Bone marrow (tissue), 2 donors: Measurements from ENCODE around the gene SLC5A11.
"Not testable (repeated sequence)": the region's sequence is repeated elsewhere in the genome, so short reads cannot be mapped to it uniquely, and the experiment has no call there.

Source experiments
- DNase-seq, 2 donors: peaks; one replicate each; lab custom pipeline; 2025; lab: John Stamatoyannopoulos, UW

The SLC5A11 gene

GRCh38 chr16:24861461-24861860, 15.7 kb downstream of the SLC5A11 start:
- DNase-seq: no peak

DNA sequence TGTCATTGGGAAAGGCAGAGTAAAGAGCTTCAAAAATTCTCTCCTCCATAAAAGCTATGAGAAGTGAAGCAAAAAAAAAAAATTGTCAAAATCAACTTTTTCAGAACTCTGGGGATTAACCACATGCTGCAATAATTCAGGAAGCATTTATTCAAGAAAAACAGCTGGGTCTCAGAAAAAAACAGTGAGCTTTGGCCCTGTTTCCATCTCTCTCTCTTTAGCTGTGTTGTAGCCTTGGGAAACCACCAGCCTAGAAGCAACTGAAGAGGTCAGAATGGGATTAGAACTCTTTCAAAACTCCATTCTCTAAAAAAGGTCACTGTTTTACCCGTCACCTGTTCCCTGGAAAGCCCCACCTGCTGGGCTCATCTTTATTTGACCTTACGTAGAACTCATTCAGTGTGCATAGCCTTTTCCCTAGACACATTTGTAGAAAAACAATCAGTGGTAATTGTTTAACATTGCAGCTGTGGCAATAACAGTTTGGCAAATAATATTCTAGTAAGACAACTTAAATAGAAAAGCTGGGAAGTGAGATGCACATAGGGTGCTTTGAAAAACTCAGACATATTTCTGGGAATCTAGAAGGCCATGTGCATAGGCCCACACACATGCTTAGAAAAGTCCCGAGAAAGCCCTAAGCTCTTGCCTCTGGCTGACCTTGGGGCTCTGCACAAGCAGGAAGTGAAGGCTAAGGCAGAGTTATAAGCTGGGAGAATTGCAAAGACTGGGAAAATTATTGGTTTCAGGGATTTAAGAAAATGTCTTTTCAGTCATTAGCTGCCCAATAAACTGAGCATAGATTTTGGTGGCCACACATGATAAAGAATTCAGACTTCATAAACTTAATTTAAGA, 18.0 kb downstream of the SLC5A11 start:
- no peak for DNase-seq

GRCh38 chr16:24869033-24869432, 23.3 kb downstream of the SLC5A11 start:
- DNase-seq: no peak

DNA sequence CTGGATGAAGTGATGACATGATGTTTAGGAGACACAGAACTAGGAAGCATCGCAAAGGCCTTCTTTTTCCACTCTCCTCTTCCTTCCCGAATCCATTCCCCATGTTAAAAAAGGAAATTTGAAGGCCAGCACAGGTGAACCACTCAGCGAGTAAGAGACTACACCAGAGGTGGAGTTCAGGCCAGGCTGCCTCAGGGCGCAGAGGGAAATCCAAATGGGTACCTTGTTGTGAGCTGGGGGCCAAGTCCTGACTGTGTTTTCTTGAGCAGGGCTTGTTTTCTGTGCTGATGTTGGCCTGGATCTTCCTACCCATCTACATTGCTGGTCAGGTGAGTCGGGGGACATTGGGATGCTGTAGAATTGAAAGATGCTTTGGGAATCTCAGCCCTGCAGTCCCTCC, 26.1 kb downstream of the SLC5A11 start:
- no peak for DNase-seq

- DNase-seq: no peak
These were observed 27.3 kb downstream of the SLC5A11 start for GRCh38 chr16:24873028-24873427.

GRCh38 chr16:24875466-24875865, 29.7 kb downstream of the SLC5A11 start:
- DNase-seq: no peak

- no peak for DNase-seq
These were observed 30.5 kb downstream of the SLC5A11 start for GRCh38 chr16:24876231-24876630.

GRCh38 chr16:24879684-24880083, 33.9 kb downstream of the SLC5A11 start:
- no peak for DNase-seq

DNA sequence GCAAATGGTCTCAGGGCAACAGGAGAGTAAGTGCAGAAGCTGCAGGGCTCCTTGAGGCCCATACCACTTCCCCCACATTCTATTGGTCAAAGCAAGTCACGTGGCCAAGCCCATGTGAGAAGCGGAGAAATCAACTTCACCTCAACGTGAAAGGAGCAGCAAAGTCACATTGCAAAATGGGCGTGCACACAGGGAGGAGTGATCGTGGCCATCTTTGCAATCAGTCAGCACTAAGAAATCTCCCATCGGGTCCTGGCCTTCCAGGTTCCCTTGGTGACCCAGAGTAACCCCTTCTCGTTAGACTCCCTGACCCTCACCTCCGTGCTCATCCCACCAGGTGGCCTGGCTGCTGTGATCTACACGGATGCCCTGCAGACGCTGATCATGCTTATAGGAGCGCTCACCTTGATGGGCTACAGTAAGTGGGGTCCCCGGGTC, 38.0 kb downstream of the SLC5A11 start:
- DNase-seq: no peak

GRCh38 chr16:24887472-24887871, 41.7 kb downstream of the SLC5A11 start:
- DNase-seq: no peak

DNA sequence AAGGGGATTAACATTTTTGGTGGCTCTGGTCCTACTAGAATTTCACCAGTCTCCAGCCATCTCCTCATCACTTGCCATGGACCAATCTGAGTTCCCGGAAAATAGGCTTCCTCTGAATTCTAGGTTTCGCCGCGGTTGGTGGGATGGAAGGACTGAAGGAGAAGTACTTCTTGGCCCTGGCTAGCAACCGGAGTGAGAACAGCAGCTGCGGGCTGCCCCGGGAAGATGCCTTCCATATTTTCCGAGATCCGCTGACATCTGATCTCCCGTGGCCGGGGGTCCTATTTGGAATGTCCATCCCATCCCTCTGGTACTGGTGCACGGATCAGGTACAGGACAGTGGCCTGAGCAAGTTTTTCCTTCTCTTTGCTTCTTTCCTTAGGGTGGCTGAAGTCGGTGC, 45.0 kb downstream of the SLC5A11 start:
- no peak for DNase-seq

DNA sequence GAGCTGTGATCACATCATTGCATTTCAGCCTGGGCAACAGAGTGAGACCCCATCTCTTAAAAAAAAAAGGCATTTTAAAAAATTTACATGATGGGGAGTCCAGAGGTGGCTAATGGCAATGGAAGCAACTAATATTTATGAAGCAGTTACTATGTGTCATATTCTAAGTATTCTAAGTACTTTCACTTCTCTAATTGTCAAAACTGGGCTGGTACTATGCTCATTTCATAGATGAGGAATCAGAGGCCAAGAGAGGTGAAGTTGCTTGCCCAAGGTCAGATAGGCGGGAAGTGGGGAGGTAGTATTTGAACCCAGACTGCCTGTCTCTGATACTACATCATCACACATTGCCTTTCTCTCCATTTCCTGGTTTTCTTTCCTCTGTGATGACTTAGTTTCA, 50.7 kb downstream of the SLC5A11 start:
- no peak for DNase-seq

DNA sequence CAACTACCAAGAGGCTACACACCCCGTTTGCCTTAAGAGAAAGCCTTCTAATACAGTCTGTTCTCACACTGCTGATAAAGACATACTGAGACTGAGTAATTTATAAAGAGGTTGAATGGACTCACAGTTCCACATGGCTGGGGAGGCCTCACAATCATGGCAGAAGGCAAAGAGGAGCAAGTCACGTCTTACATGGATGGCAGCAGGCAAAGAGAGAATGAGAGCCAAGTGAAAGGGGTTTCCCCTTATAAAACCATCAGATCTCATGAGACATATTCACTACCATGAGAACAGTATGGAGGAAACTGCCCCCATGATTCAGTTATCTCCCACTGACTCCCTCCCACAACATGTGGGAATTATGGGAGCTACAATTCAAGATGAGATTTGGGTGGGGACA, 51.8 kb downstream of the SLC5A11 start:
- not testable (repeated sequence) for DNase-seq

- no peak for DNase-seq
These were observed 54.5 kb downstream of the SLC5A11 start for GRCh38 chr16:24900230-24900629.

DNA sequence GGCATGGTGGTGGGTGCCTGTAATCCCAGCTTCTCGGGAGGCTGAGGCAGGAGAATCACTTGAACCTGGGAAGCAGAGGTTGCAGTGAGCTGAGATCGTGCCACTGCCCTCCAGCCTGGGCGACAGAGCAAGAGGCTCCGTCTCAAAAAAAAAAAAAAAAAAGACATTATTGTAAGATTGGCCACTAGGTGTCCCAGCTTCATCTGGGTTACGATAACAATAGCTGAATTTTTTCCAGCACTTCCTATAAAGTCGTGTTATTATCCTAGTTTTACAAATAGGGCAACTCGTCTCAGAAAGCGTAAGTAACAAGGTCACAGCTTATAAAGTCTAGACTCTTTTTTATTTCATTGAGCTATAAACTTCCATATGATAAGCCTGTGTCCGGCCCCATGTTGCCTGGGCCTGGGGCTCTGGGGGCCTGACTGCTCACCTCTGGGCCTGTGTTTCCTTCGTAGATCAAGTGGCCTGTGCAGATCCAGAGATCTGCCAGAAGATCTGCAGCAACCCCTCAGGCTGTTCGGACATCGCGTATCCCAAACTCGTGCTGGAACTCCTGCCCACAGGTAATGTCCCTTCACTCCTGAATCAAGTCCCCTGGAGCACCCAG, 60.5 kb downstream of the SLC5A11 start:
- no peak for DNase-seq

DNA sequence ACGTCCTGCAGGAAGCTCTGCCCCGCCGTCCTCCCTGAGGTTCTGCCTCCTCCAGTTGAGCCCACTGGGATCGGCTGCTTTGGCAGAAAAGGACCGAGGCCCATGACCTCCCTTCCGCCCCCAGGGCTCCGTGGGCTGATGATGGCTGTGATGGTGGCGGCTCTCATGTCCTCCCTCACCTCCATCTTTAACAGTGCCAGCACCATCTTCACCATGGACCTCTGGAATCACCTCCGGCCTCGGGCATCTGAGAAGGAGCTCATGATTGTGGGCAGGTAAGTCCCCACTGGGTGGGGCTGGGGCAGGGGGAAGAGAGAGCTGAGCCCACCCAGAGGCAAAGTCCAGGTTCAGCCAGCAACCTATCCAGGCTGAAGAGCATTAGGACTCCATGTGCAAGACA, 61.1 kb downstream of the SLC5A11 start:
- no peak for DNase-seq

GRCh38 chr16:24908716-24909115, 63.0 kb downstream of the SLC5A11 start:
- no peak for DNase-seq

- DNase-seq: no peak
These were observed 64.1 kb downstream of the SLC5A11 start for GRCh38 chr16:24909856-24910255.

DNA sequence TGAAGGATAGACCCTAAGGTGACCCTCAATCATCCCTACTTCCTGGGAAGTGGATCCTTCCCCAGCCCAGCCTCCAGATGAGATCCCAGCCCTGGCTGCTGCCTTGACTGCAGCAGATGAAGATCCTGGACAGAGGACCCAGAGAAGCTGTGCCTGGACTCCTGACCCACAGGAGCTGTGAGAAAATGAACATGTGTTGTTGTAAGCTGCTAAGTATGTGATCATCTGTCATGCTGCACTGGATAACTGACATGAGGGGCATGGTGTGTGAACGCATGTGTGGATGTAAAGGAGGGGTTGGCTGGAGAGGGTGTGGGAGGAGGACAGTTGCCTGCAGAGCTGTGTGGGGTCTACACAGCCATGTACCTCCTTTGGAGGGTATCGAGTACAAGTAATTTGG, 69.3 kb downstream of the SLC5A11 start:
- DNase-seq: no peak

DNA sequence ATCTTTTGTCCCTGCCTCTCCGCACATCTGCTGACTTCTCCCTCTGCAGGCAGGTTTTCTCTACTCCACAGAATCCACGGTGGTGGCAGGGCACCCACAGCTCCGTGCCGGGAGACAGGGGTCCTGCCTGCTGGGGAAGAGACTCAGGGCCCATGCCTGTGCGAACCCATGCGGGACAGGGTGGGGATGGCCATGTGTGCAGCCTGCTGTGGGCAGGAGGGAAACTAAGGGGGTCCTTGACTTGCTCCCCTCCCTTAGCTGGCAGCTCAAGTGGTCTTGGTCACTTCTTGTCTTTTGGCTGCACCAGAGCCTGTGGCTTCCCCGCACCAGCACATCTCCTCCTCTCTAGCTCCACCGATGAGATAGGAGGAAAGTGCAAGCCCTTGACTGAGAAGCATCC, 69.8 kb downstream of the SLC5A11 start:
- DNase-seq: no peak

- DNase-seq: no peak
These were observed 71.5 kb downstream of the SLC5A11 start for GRCh38 chr16:24917236-24917635.

DNA sequence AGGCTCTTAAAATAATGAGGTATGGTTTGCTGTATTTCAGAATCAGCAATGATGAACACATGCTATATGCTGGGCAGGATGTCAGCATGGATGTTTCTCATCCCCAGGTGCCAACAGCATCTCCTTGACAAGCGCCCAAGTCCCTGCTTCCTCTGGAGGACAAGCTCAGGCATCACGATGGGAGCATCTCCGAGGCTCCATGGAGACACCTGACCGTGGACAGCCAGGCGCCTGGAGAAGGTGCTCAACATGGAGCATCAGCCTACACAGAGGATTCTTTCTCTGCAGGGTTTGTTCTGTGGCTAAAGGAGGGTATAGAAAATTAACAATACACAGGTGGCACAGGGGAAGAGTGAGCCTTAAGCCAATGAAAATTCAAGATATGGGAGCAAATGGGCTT, 72.1 kb downstream of the SLC5A11 start:
- DNase-seq: no peak

GRCh38 chr16:24918641-24919040, 72.9 kb downstream of the SLC5A11 start:
- no peak for DNase-seq

- DNase-seq: no peak
These were observed 73.8 kb downstream of the SLC5A11 start for GRCh38 chr16:24919536-24919935.
